ENCODE data around the gene GAB4. TPM values are rescaled to one million over a fixed set of nuclear protein-coding genes. Genes with fewer than 3 reads are reported as not detected.

The GAB4 gene
- total and polyA plus RNA-seq, 2 donors (not counting 1 experiment from before 2014, with no cell fraction given): not detected

- H3K4me3 ChIP-seq (replicated peaks in 1 of 4; ENCODE audit: control extremely low read depth in 1 of 4, insufficient read depth in 1 of 4, low read depth in 3 of 4, low read length in 4 of 4): no peak overlapping the region
Measured at GRCh38 chr22:16974298-16975084, 33.5 kb downstream of the GAB4 start.

DNA sequence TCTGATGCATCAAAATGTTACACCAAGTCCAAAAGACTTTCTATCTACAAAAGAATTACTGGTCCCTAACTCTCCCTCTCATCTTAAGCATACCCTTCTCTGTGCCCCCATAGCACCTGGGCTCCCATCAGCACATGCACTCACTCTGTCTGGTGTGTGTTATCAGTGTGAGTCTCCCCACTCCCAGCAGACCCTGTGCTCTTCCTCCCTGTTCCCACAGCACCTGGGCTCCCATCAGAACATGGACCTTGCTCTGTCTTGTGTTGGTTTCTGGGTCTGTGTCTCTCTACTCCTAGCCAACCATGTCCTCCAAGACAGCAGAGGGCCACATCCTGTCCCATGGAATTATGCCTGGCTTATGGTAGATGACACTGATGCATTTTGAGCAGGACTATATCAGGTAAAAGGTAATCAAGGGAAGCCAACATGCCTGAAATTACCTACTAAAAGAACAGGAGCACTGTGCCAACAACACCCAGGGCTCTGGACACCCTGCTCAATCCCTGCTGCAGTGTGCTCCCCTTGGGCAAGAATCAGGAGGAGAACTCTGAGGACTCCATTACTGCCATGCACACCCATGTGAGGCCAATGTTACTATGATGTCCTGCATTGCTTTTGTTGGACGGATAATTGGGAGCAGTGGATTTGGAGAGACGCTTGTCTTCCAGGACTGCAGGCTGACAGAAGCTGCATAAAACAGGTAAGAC is 34.3 kb downstream of the GAB4 start:
- H2AFZ ChIP-seq (ENCODE audit: low read length): no peak overlapping the region
- no peak overlapping the region for H3K9ac ChIP-seq (ENCODE audit: insufficient read depth, low read length)
- H3K27ac ChIP-seq (ENCODE audit: insufficient read depth, low read length): no peak overlapping the region
- H3K36me3 ChIP-seq (ENCODE audit: control insufficient read depth, insufficient read depth, low read length): no peaks in the 10 kb centered on the region
- no peak for DNase-seq (ENCODE audit: low read depth in 2 of 2)
- no peak overlapping the region for H3K4me3 ChIP-seq (replicated peaks in 1 of 4; ENCODE audit: control extremely low read depth in 1 of 4, insufficient read depth in 1 of 4, low read depth in 3 of 4, low read length in 4 of 4)
- H3K79me2 ChIP-seq (ENCODE audit: control insufficient read depth, insufficient read depth, low read length): no peaks in the 10 kb centered on the region
- H3K4me2 ChIP-seq (ENCODE audit: extremely low read depth, insufficient read depth, low read length): no peak overlapping the region
- H3K4me1 ChIP-seq (ENCODE audit: control insufficient read depth, extremely low read depth, insufficient read depth, low read length): no peaks in the 10 kb centered on the region
- no peak for TF ChIP-seq EZH2 (IDR thresholded peaks at IDR 0.05; ENCODE audit: low read length, missing control alignments)
- TF ChIP-seq CTCF (conservative IDR thresholded peaks at IDR 0.05 in 1 of 2, IDR thresholded peaks at IDR 0.05 in 1 of 2; ENCODE audit: low read depth in 1 of 2, low read length in 2 of 2): no peak
- H4K20me1 ChIP-seq (ENCODE audit: control insufficient read depth, extremely low read depth, insufficient read depth, low read length): no peaks in the 10 kb centered on the region
- no peaks in the 10 kb centered on the region for H3K27me3 ChIP-seq (ENCODE audit: control insufficient read depth, insufficient read depth, low read length)
- no peaks in the 10 kb centered on the region for H3K9me3 ChIP-seq (ENCODE audit: control insufficient read depth, insufficient read depth, low read depth, low read length)

More at GRCh38 chr22:16974298-16975084, 33.5 kb downstream of the GAB4 start:
- no peak overlapping the region for H3K27ac ChIP-seq (ENCODE audit: insufficient read depth, low read length)
- no peaks in the 10 kb centered on the region for H3K4me1 ChIP-seq (ENCODE audit: control insufficient read depth, extremely low read depth, insufficient read depth, low read length)
- no peak overlapping the region for H3K9ac ChIP-seq (ENCODE audit: insufficient read depth, low read length)
- no peaks in the 10 kb centered on the region for H3K27me3 ChIP-seq (ENCODE audit: control insufficient read depth, insufficient read depth, low read length)
- H2AFZ ChIP-seq (ENCODE audit: low read length): no peak overlapping the region
- H3K4me2 ChIP-seq (ENCODE audit: extremely low read depth, insufficient read depth, low read length): no peak overlapping the region
- DNase-seq (ENCODE audit: low read depth in 2 of 2): no peak
- H3K9me3 ChIP-seq (ENCODE audit: control insufficient read depth, insufficient read depth, low read depth, low read length): no peaks in the 10 kb centered on the region
- TF ChIP-seq EZH2 (IDR thresholded peaks at IDR 0.05; ENCODE audit: low read length, missing control alignments) (no peak), CTCF (conservative IDR thresholded peaks at IDR 0.05 in 1 of 2, IDR thresholded peaks at IDR 0.05 in 1 of 2; ENCODE audit: low read depth in 1 of 2, low read length in 2 of 2) (no peak)
- no peaks in the 10 kb centered on the region for H4K20me1 ChIP-seq (ENCODE audit: control insufficient read depth, extremely low read depth, insufficient read depth, low read length)
- no peaks in the 10 kb centered on the region for H3K36me3 ChIP-seq (ENCODE audit: control insufficient read depth, insufficient read depth, low read length)
- H3K79me2 ChIP-seq (ENCODE audit: control insufficient read depth, insufficient read depth, low read length): no peaks in the 10 kb centered on the region

DNA sequence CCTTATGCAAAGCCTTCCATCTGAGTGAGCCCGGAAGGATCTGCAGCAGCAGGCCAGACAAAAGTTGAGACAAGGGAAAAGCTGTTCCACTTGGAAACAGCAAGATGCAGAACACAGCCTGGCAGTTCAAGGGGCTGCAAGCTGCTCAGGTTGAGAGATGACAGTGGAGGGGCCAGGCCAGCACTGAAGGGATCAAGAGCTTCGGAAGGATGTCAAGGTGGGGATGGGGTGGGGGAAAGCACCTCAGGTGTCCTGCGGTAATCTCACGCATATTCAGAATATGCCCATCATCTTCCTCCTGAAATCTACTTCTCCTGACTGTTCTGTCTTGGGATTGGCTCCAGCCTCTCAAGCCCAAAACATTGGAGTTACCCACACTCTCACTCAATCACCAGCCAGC is 35.7 kb downstream of the GAB4 start:
- Histone ChIP-seq H3K27ac (ENCODE audit: insufficient read depth, low read length) (no peak overlapping the region), H3K4me1 (ENCODE audit: control insufficient read depth, extremely low read depth, insufficient read depth, low read length) (no peaks in the 10 kb centered on the region), H3K9me3 (ENCODE audit: control insufficient read depth, insufficient read depth, low read depth, low read length) (no peaks in the 10 kb centered on the region), H3K9ac (ENCODE audit: insufficient read depth, low read length) (no peak overlapping the region), H2AFZ (ENCODE audit: low read length) (no peak overlapping the region), H3K4me3 (replicated peaks in 1 of 4; ENCODE audit: control extremely low read depth in 1 of 4, insufficient read depth in 1 of 4, low read depth in 3 of 4, low read length in 4 of 4) (no peak overlapping the region), H3K27me3 (ENCODE audit: control insufficient read depth, insufficient read depth, low read length) (no peaks in the 10 kb centered on the region), H3K79me2 (ENCODE audit: control insufficient read depth, insufficient read depth, low read length) (no peaks in the 10 kb centered on the region), H3K36me3 (ENCODE audit: control insufficient read depth, insufficient read depth, low read length) (no peaks in the 10 kb centered on the region), H4K20me1 (ENCODE audit: control insufficient read depth, extremely low read depth, insufficient read depth, low read length) (no peaks in the 10 kb centered on the region), H3K4me2 (ENCODE audit: extremely low read depth, insufficient read depth, low read length) (no peak overlapping the region)
- no peak for TF ChIP-seq EZH2 (IDR thresholded peaks at IDR 0.05; ENCODE audit: low read length, missing control alignments)
- no peak for TF ChIP-seq CTCF (conservative IDR thresholded peaks at IDR 0.05 in 1 of 2, IDR thresholded peaks at IDR 0.05 in 1 of 2; ENCODE audit: low read depth in 1 of 2, low read length in 2 of 2)
- DNase-seq (ENCODE audit: low read depth in 2 of 2): no peak

Measured in fibroblast of lung (primary cell).